Erythroblast (primary cell): ENCODE data around the gene VEGFB.

Experiments used
- GATA1 ChIP-seq: IDR thresholded peaks from 2 replicates; pipeline ENCODE4 v1.6.1; 2011; ENCODE audit warnings: low read depth, mild to moderate bottlenecking, control low read depth, low read length, moderate library complexity
- POLR2A ChIP-seq: IDR thresholded peaks from 2 replicates; pipeline ENCODE4 v1.6.1; 2011; ENCODE audit warnings: mild to moderate bottlenecking, low read length

- no peak for TF ChIP-seq POLR2A
- TF ChIP-seq GATA1: no peak
Observed at GRCh38 chr11:64255135-64256128, 21.0 kb downstream of the VEGFB start.
